ENCODE measurements around the gene KLK14. TPM values are rescaled to one million over a fixed set of nuclear protein-coding genes. Genes with fewer than 3 reads are reported as not detected.

The KLK14 gene
- total and polyA plus RNA-seq, 2 of the 8 experiments (the other 6 are each of a cell fraction or from before 2014, with no cell fraction given), result 0.09 to 1.2 TPM

- no peak for FAIRE-seq
- Histone ChIP-seq H2BK5ac (ENCODE audit: low read depth, low read length) (no peak overlapping the region), H3K4me3 (ENCODE audit: extremely low read depth in 1 of 4, insufficient read depth in 2 of 4, low read depth in 3 of 4, low read length in 4 of 4) (no peak overlapping the region), H2AFZ (ENCODE audit: low read length) (peak overlapping the region; percentile 69; the same call in 1 of the 2 replicates), H3K23me2 (ENCODE audit: low read depth, low read length) (no peaks in the 10 kb centered on the region; the same call in 1 of the 2 replicates), H3K36me3 (ENCODE audit: control insufficient read depth in 2 of 4, insufficient read depth in 4 of 4, low read length in 3 of 4) (no peaks in the 10 kb centered on the region), H3K9me3 (ENCODE audit: insufficient read depth in 2 of 2, low read depth in 1 of 2, low read length in 1 of 2) (no peaks in the 10 kb centered on the region), H3K79me1 (ENCODE audit: low read depth, low read length) (no peaks in the 10 kb centered on the region), H3K27ac (ENCODE audit: low read depth, low read length) (no peak overlapping the region), H4K91ac (replicated peaks; ENCODE audit: insufficient read length, low read length) (no peak overlapping the region), H3K9ac (replicated peaks in 1 of 4; ENCODE audit: extremely low read depth in 1 of 4, low read depth in 3 of 4, low read length in 3 of 4) (no peak overlapping the region; a peak in 1 of 7 replicates), H2BK120ac (replicated peaks; ENCODE audit: low read depth, low read length) (no peak overlapping the region), H3K79me2 (ENCODE audit: control insufficient read depth in 1 of 2, insufficient read depth in 2 of 2, low read length in 2 of 2) (no peaks in the 10 kb centered on the region), H3K14ac (ENCODE audit: insufficient read length) (no peak overlapping the region), H3K18ac (ENCODE audit: extremely low read depth, low read length) (no peak overlapping the region), H4K20me1 (replicated peaks in 1 of 2; ENCODE audit: control insufficient read depth in 1 of 2, insufficient read depth in 2 of 2, low read length in 2 of 2) (no peaks in the 10 kb centered on the region), H3K27me3 (replicated peaks in 1 of 4; ENCODE audit: control insufficient read depth in 3 of 4, extremely low read depth in 1 of 4, insufficient read depth in 3 of 4, low read length in 3 of 4) (no peaks in the 10 kb centered on the region; a peak in 2 of 7 replicates), H4K5ac (ENCODE audit: insufficient read length, low read depth, low read length) (no peak overlapping the region), H3K4ac (replicated peaks; ENCODE audit: insufficient read length, low read depth, low read length) (no peak overlapping the region), H3K4me2 (ENCODE audit: insufficient read depth in 1 of 2, low read depth in 2 of 2, low read length in 2 of 2) (no peak overlapping the region; a peak in 1 of 4 replicates), H3K4me1 (replicated peaks in 1 of 4; ENCODE audit: control insufficient read depth in 3 of 4, insufficient read depth in 4 of 4, low read length in 3 of 4) (peaks cover 0 to 2% (median 0%) of the 10 kb centered on the region in 4 experiments; a peak in 1 of 7 replicates), H2AK5ac (ENCODE audit: low read depth, low read length) (no peak overlapping the region), H3K23ac (ENCODE audit: insufficient read length) (no peak overlapping the region), H4K8ac (ENCODE audit: extremely low read depth, insufficient read depth, low read length) (no peak overlapping the region), H2BK12ac (ENCODE audit: low read depth, low read length) (no peak overlapping the region), H2BK15ac (ENCODE audit: low read length) (no peak overlapping the region), H2BK20ac (ENCODE audit: low read length) (no peak overlapping the region), H3K56ac (replicated peaks; ENCODE audit: insufficient read length, low read depth, low read length) (no peak overlapping the region)
- CTCF ChIA-PET (ENCODE audit: partially characterized antibody), result interaction anchor here (0.5 to 1.1 kb wide), 2 partner anchors 24 to 197 kb away, joined by 4 read pairs; no protein-coding TSS in a partner anchor
- POLR2A ChIA-PET (ENCODE audit: partially characterized antibody), result no interaction called here
- 77% methylated on average over 4 of the region's 4 CpGs; no CpG with 5 or more reads in 1 of the 2 experiments for WGBS, 2 experiments (ENCODE audit: extremely low coverage in 1 of 2, insufficient coverage in 1 of 2, insufficient read length in 1 of 2, insufficient replicate concordance in 2 of 2, low coverage in 1 of 2, low lambda C conversion rate in 2 of 2, missing lambda C conversion rate in 1 of 2)
- DNase-seq (ENCODE audit: low read depth in 1 of 2, low spot score in 2 of 2), result no peak
- TF ChIP-seq CBX8 (IDR thresholded peaks at IDR 0.05; ENCODE audit: borderline replicate concordance, low read depth, low read length) (no peak), TCF12 (IDR thresholded peaks at IDR 0.05; ENCODE audit: low read depth, low read length) (no peak), RXRA (IDR thresholded peaks at IDR 0.05; ENCODE audit: insufficient read depth, low read depth, low read length) (no peak), POLR2A (IDR thresholded peaks at IDR 0.05; ENCODE audit: control extremely low read depth in 1 of 2, low read depth in 2 of 2, low read length in 2 of 2) (no peak), GABPA (IDR thresholded peaks at IDR 0.05; ENCODE audit: borderline replicate concordance, insufficient read depth, low read length) (no peak), RAD21 (IDR thresholded peaks at IDR 0.05 in 1 of 2, conservative IDR thresholded peaks at IDR 0.05 in 1 of 2; ENCODE audit: low read depth in 2 of 2, low read length in 2 of 2) (no peak), SIN3A (conservative IDR thresholded peaks at IDR 0.05 in 1 of 2, IDR thresholded peaks at IDR 0.05 in 1 of 2; ENCODE audit: low read depth in 1 of 2, low read length in 2 of 2) (no peak), TBP (IDR thresholded peaks at IDR 0.05; ENCODE audit: low read depth, low read length) (no peak), CHD1 (IDR thresholded peaks at IDR 0.05; ENCODE audit: low read depth, low read length) (no peak), YY1 (IDR thresholded peaks at IDR 0.05; ENCODE audit: low read depth, low read length) (no peak), NRF1 (IDR thresholded peaks at IDR 0.05; ENCODE audit: low read depth, low read length) (no peak), ATF3 (IDR thresholded peaks at IDR 0.05; ENCODE audit: insufficient read depth, low read depth, low read length) (no peak), CEBPB (IDR thresholded peaks at IDR 0.05; ENCODE audit: low read depth, low read length) (no peak), POLR2AphosphoS5 (IDR thresholded peaks at IDR 0.05; ENCODE audit: low read depth, low read length) (no peak)
These were observed 36.4 kb upstream of the KLK14 start for GRCh38 chr19:51119101-51119500.
